IPS-18c (cell line): ENCODE measurements around the gene STARD10.

Experiments
- H3K4me3 ChIP-seq: 2 replicates; pipeline ENCODE4 v1.7.0; 2013; ENCODE audit warnings: low read depth, mild to moderate bottlenecking, low read length, moderate library complexity; ENCODE audit not compliant: insufficient read depth
- H3K9me3 ChIP-seq: one replicate; pipeline ENCODE4 v1.6.1; 2013; ENCODE audit warnings: mild to moderate bottlenecking, low read length, moderate library complexity; ENCODE audit not compliant: control insufficient read depth, insufficient read depth

The STARD10 gene

DNA sequence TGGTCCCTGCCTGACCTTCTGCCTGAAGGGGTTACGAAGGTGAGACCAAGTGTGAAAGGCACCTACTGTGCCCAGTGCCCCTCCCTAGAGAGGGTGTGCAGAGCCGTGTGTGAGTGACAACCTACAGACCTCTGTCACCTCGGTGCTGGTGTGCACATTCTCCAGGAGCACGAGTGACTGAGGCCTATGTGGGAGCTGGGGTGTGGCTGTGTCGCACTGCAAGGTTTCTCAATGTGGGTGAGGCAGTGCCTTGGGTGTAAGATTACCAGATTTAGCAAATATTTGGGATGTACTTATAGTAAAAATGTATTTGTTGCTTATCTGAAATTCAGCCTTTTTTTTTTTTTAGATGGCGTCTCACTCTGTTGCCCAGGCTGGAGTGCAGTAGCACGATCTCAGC is 5.6 kb downstream of the STARD10 start:
- no peaks in the 10 kb centered on the region for H3K9me3 ChIP-seq
- H3K4me3 ChIP-seq: no peak overlapping the region

DNA sequence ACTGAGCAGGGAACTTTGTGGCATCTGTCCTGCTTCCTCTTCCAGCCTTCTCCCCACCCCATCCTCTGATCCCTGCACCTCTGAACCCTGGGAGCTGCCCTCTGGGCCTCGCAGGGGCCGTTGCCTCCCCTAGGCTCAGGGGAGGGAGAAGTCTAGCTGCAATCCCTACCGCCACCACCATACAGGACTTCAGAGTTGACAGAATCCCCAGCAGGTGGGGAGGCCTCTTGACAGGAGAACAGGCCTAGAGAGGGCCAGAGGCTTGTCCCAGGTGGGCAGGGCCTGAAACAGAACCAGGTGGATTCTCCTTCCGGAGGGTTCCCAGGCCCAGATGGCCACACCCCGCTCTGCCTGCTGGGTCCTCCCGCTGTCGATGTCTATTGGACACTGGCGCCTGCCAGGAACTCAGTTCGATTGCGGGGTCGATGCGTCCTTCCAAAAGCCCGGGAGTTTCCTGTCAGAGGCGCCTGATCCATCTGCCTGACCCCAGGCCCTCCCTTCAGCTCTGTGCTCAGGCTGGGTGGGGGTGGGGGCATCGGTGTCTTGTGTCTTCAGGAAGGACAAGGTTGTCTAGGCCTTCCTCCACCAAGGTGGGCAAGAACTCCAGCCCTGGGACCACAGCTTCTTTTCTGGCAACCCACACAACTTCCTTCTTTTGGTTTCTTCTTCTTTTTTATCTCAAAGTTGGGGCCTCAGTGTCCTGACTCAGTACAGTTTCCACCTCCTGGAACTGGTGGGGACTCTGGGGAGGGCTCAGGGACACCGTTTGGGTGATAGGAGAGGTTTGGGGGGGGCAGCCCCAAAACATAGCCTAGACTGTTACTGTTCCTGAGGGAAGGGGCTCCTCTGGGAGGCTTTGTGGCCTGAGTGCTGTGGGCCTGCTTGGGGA is 6.4 kb downstream of the STARD10 start:
- no peaks in the 10 kb centered on the region for H3K9me3 ChIP-seq
- no peak overlapping the region for H3K4me3 ChIP-seq

DNA sequence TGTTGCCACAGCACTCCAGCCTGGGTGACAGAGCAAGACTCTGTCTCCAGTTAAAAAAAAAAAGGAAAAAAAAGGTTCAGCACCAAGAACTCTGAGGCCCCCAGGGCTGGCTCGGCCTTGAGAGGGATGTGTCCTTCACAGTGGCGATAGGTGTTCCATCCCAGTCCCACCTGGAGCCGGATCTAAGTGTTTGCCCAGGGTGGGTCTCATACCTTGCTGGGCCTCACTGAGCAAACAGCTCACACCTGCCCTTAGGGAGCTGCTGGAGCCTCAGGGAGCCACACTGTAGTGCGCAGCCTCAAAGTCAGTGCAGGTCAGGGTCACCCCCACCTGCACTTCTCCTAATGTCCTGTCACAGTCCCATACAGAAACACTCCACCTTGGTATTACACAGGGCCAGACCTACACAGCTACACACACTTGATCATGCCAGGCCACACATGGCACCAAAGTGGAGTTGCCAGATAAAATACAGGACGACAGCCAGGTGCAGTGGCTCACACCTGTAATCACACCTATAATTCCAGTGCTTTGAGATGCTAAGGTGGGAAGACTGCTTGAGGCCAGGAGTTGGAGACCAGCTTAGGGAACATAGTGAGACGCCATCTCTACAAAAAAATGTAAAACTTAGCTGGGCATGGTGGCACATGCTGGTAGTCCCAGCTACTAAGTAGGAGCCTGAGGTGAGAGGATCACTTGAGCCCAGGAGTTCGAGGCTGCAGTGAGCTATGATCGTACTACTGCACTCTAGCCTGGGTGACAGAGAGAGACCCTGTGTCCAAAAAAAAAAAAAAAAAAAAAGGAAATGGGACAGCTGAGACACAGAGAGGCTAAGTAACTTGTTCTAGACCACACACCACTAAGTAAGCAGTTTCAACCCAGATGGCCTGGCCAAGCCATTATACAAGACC is 7.3 kb downstream of the STARD10 start:
- H3K4me3 ChIP-seq: no peak overlapping the region

DNA sequence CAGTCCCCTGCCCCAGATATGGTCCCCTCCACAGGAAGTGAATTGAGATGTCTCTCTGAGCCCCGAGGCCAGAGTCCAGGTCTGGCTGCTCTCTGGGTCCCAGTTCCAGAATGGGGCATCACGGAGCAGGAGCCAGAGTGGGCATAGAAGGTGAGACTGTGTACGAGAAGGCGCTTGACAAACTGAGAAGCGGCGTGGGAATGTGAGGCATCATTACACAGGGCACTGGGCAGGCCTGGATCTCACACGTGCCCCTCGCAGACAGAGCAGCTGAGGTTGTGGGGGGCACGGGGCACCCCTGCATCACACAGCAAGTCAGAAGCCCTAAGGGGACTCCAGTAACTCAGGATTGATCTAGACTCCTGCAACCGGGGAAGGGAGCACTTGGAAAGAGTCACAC is 9.2 kb downstream of the STARD10 start:
- Histone ChIP-seq H3K4me3 (no peak overlapping the region), H3K9me3 (no peaks in the 10 kb centered on the region)

More for the DNA sequence above, 7.3 kb downstream of the STARD10 start:
- H3K9me3 ChIP-seq: no peaks in the 10 kb centered on the region

DNA sequence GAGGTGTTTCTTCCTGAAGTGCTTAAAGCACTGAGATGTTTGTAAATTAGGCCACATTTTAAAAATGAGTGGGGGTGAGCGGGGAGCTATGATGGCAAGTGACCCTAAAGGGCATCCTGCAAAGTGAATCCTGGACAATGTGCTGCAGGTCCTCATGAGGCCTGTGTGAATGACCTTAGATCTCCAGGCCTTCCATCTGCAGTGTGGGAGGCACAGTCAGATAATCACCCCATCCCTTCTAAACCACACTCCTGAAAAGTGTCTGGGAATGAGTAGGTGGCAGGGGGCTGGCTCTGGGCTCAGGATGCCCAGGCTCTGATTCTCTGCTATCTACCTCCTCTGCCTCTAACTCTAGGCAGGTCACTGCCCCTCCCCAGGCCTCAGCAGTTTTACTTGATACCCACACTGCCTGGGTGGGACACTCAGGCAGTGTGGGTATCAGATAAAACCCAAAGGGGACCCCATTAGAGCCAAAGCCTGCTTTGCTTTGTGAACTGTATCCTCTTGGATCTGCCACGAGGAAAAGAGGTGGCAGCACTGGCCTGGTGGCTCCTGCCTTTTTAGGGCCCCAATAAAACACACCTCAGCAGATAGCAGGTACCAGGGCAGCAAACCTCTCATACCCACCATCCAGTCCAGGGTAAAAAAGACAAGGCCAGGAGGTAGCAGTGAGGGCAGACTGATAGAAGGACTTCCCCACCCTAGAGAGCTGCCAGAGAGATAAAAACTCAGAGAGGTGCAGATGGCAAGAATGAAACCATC is 10.5 kb downstream of the STARD10 start:
- Histone ChIP-seq H3K4me3 (no peak overlapping the region), H3K9me3 (no peaks in the 10 kb centered on the region)

DNA sequence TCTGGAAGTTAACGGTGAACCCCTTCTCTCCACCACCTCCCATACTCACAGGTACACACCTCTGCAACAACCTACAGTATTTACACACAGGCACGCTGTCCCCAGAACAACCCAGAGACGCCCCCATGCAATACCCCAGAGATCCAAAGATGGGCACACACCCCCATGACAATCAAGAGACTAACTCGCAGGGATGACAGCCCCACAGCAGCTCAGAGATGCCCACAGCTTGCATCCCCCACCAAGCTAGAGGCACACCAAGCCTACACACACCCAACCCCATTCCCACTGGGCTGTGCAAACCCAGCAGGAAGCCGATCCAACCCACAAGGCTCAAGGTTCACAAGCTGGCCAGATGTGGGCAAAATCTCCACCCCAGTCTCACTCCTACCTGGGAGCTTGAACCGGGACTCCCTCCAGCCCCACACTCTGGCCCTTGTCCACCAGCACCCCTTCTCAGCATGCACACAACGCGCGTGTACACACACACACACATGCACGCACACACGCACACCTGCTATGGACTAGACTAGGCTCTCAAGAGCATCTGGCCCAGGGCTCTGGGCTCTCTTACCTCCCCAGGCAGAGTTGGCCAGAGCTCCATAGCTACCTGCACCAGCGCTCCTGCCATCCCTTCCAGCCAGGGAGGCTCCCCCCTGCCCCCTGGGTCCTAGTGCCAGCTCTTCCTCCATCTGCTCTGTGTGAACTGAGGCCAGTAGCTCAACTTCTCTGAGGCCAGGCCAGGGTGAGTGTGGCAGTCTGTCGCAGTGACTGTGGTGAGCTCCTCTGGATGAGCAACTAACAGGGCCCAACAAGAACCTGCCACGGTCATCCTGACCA is 11.5 kb downstream of the STARD10 start:
- no peaks in the 10 kb centered on the region for H3K9me3 ChIP-seq
- peak overlapping the region; percentile 39 for H3K4me3 ChIP-seq

DNA sequence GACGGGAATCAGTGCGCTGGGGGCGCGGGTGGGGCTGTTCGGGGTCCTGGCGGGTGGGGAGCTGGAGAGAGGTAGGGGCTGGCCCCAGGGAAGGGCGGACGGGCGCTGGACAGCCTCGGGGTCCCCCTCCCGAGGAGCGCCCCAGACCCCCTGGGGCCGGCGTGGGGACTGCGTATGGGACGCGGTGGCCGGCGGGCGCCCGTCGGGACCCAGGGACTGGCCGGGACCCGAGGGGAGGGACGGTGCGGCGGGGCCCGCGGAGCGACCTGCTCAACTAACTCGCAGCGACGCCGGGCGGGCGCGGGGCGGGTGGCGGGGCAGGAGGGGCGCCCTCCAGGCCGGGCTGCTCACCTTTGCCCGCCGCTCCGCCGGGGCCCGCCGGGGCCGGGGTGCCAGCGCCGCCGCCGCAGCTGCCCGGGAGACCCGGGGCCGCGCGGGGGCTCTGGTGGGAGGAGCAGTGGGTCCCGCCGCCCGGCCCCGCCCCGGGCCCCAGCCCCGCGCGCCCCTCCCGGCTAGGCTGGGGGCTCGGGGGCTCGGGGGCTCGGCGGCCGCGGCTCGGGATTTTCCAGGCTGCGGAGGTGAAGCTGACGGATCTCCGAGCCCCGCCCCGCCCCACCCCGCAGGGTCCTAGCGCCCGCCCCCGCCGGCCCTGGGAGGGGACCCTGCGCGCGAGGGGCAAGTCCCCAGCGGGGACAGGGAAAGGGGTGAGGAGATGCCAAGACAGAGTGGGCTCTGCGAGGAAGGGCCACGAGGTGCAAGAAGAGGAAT is 12.3 kb downstream of the STARD10 start:
- Histone ChIP-seq H3K9me3 (no peaks in the 10 kb centered on the region), H3K4me3 (peak overlapping the region; percentile 55)

DNA sequence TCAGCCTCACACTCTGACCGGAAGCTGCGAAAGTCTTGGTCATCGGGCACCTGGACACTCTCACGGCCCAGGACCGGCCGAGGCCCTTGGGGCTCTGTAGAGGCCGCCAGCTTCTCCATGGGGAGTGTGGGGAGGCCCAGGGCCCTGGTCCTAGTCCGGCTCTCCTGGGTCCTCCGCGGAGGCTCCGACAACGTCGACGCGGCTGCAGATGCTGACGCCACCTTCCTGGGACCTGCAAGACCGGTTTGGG is 12.9 kb downstream of the STARD10 start:
- Histone ChIP-seq H3K9me3 (no peaks in the 10 kb centered on the region), H3K4me3 (peak overlapping the region; percentile 55)

DNA sequence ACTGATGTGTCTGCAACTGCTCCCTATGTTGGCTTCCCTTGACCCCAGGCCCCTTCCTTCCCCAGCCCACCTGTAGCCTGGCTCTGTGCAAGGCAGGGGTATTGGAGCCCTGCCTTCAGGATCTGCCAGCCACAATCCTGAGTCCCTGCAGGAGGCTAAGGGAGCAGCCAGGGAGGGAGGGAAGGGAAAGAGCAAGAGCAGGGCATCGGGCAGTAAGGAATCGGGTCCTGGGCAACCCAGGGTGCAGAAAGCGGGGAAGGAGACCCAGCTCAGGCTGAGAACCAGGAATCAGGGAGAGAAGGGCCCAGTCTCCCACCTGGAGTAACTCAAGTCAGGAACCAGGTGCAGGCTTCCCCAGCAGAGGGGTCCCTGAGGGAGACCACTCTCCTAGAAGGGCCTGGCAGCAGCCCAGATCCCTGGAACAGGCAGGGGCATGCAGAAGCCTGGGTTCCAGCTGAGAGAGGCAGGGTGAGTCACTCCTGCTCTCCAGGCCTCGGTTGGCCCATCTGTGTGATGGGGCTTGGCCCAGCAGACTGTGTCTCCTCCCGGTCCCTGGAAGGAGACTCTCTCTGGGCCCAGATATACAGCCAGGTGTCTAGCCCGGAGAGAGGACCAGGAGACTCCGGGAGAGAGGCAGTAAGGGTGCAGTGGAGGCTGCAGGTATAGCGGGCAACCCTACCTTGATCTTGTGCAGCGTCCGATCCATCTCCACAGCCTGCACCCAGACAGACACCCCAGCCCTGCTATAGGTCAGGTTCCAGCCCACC is 13.4 kb downstream of the STARD10 start:
- Histone ChIP-seq H3K9me3 (no peaks in the 10 kb centered on the region), H3K4me3 (peak overlapping the region; percentile 55)

DNA sequence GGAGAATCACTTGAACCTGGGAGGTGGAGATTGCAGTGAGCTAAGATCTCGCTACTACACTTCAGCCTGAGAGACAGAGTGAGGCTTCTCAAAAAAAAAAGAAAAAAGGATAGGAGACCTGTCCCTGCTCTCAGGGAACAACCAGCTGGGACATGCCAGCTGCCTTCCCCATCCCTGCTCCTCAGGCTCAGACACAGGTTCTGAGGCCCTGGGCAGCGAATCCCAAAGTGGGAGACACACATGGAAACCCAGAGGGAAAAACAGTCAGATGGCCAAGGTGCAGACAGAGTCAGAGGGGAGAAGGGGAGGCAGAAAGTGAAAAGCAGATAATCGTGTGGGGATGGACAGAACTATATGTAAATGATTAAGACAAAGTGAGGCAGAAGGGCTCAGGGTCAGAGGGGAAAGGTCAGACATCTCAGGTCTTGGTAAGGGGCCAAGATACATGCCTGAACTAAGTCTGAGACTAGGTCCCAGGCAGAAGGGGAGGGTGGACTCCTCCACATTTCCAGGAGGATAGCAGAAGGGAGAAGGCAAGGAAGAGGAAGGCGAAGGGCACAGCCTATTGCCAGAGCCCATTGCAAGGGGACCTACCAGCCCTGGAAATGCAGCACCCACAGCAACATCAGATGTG is 14.2 kb downstream of the STARD10 start:
- Histone ChIP-seq H3K9me3 (no peaks in the 10 kb centered on the region), H3K4me3 (no peak overlapping the region)

DNA sequence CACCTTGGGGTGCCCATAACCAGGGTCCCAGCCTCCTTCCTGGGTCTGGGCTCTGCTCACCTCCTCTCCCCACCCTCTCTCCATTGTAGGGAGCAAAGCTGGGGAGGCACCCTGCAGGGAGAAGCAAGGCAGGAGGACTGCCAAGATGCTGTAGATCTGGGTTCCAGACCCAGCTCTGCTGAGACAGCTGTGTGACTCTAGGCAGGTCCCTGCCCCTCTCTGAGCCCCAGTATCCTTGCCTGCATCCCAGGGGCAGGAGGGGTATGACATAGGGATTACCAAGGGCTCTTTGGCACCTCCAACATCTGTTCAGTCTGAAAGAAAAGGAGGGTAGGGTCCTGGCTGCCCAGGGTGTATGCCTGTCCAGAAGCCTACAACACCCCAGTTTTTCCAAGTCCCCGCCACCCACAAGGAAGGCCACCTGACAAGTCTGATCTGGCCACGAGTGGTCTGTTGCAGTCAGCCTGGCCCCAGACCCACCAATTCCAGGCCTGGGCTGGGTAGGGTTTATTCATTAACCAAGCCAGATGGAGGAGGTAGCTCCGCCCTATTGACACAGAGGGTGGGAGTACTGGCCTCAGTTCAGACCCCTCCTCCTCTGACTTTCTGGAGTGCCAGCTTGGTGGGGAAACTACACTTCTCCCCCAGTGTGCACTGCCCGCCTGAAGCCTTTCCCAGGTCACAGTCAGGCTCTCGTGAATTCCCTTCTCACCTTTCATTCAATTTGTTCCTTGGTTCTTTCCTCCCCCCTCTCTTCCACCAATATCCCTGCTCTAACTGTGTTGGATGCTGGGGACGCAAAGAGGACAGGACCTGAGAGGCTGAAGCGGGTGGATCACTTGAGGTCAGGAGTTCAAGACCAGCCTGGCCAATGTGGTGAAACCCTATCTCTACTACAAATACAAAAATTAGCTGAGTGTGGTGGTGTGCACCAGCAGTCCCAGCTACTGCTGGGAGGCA is 15.0 kb downstream of the STARD10 start:
- Histone ChIP-seq H3K9me3 (no peaks in the 10 kb centered on the region), H3K4me3 (no peak overlapping the region)

DNA sequence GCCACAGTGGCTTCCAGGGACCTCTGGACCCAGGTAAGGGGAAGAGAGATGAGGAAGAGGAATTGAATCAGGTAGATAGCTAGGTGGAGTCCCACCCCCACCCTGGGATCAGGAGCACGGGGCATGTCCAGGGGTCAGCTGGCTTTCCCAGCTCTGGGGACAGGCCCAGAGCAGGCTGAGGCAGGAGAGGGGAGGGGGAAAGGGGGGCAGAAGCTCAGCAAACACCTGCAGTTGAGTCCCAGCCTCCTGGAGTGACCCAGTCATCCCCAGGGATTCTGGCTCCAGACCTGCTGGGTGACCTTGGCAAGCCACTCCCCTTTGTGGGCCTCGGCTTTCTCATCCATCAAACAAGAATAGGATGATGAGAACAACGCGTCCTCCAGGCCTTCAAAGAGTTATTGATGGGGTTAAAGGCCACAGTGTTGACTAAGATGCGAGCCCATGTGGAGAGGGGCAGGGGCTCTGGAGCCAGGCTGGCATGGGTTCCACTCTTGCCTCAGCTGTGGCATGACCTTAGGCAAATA is 16.0 kb downstream of the STARD10 start:
- Histone ChIP-seq H3K9me3 (no peaks in the 10 kb centered on the region), H3K4me3 (no peak overlapping the region)

DNA sequence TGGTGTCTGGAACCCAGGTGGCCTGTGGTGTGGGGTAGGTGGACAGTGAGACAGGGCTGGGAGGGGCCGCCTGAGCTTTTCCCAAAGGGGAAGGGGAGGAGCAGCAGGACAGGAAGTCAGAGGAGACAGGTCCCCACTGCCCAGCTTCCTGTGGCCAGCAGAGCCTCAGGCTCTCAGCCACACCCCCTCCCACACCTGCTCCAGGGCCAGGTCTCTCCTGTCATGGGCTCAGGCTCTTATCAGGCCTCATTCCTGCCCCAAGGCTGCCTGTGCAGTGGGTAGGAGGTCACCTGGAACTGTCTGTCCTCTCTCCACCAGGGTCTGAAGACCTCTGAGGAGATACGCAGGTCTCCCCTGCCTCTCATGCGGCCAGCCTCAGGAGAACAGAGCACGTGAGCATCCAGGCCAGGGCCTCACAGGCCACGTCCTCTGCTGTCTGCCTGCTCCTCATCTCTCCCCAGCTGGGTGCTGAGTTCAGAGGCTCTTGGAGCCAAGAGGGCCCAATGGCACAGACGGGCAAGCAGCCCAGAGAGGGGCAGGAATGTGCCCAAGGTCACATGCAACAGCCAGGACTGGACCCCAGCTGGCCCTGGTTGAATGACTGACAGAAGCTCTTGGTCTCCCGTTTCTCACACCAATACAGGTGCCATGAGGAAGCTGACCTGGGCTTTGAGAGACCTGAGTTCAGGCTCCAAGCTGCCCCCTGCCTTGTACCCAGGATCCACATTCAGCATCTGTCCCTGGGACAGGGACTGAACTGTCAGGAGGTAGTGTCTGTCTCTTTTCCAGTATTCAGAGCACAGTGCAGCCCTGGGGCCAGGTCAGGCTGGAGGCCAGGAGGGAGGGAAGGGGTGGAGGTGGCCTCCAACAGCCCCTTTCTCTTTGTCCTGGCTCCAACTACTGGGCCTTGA is 16.7 kb downstream of the STARD10 start:
- no peaks in the 10 kb centered on the region for H3K9me3 ChIP-seq
- H3K4me3 ChIP-seq: no peak overlapping the region
